Heart left ventricle (tissue), 13 donors: ENCODE results near the gene ASPG.

Source experiments
- CTCF ChIP-seq, 12 donors: fragments of 200-600 bp; sonication (generic) in 4 of 12; IDR thresholded peaks; one replicate each; pipeline versions ENCODE4 v1.5.0 to v1.8.0; 2018 to 2022; ENCODE audit warnings: antibody characterized with exemption in 12 of 12, mild to moderate bottlenecking in 5 of 12
- POLR2A ChIP-seq, 2 donors: fragments of 450-650 bp; IDR thresholded peaks; one replicate each; pipeline ENCODE4 v1.6.1; 2017; ENCODE audit warnings: antibody characterized with exemption in 2 of 2, mild to moderate bottlenecking in 2 of 2, moderate library complexity in 2 of 2
- donor health status: ischemic (EF 13 %, LVEDD 7.1; RV severe dilation, severe dysfunction).
- donor health status: DM: no; HTN: yes; CAD: no.
- donor health status: DM: no; HTN: no; CAD: no.
- donor health status: ischemic (EF 25% LVEDD 6.9; RV normal size, moderate dysfunction).
- donor health status: ischemic (EF 25% LVEDD 5.7; RV mildly dilated, moderate dysfunction).
- donor health status: ischemic (EF 35%, LVEDD 5.7; RV mildly dilated, moderate dysfunction).
- donor health status: nonischemic (EF 11% LVEDD 7.7; RV severe dilation, severe dysfunction).
- donor health status: DM: yes; HTN: yes; CAD: no.
- donor health status: PGD.
- donor health status: ischemic (EF 29% LVEDD 5.4; RV normal size, mild dysfunction).
- donor health status: nonischemic (EF 23%, LVEDD 6.1; RV moderate dilation, normal function).

- TF ChIP-seq CTCF (IDR thresholded peaks at IDR 0.05) (no peak), POLR2A (IDR thresholded peaks at IDR 0.05) (no peak)
These were observed 37.7 kb upstream of the ASPG start for GRCh38 chr14:104047761-104048160.
